ENCODE data around the gene MRPS11. TPM values are rescaled to one million over a fixed set of nuclear protein-coding genes. Genes with fewer than 3 reads are reported as not detected.

Gene MRPS11
- total and polyA plus RNA-seq, 2 of the 8 experiments (the other 6 are each of a cell fraction or from before 2014, with no cell fraction given): 41.4 to 59.2 TPM

- Histone ChIP-seq H3K27me3 (replicated peaks in 1 of 4; ENCODE audit: control insufficient read depth in 3 of 4, extremely low read depth in 1 of 4, insufficient read depth in 3 of 4, low read length in 3 of 4) (peaks cover 0 to 9% (median 4%) of the 10 kb centered on the region in 4 experiments; a peak in 4 of 7 replicates), H3K9ac (replicated peaks in 1 of 4; ENCODE audit: extremely low read depth in 1 of 4, low read depth in 3 of 4, low read length in 3 of 4) (no peak overlapping the region), H3K79me2 (ENCODE audit: control insufficient read depth in 1 of 2, insufficient read depth in 2 of 2, low read length in 2 of 2) (no peaks in the 10 kb centered on the region), H3K36me3 (ENCODE audit: control insufficient read depth in 2 of 4, insufficient read depth in 4 of 4, low read length in 3 of 4) (peaks cover 0 to 6% (median 2%) of the 10 kb centered on the region in 4 experiments; a peak in 5 of 8 replicates), H4K8ac (ENCODE audit: extremely low read depth, insufficient read depth, low read length) (no peak overlapping the region), H3K79me1 (ENCODE audit: low read depth, low read length) (no peaks in the 10 kb centered on the region), H2AFZ (ENCODE audit: low read length) (no peak overlapping the region), H3K56ac (replicated peaks; ENCODE audit: insufficient read length, low read depth, low read length) (no peak overlapping the region), H4K5ac (ENCODE audit: insufficient read length, low read depth, low read length) (no peak overlapping the region), H2AK5ac (ENCODE audit: low read depth, low read length) (no peak overlapping the region), H4K91ac (replicated peaks; ENCODE audit: insufficient read length, low read length) (no peak overlapping the region), H4K20me1 (replicated peaks in 1 of 2; ENCODE audit: control insufficient read depth in 1 of 2, insufficient read depth in 2 of 2, low read length in 2 of 2) (no peaks in the 10 kb centered on the region), H2BK12ac (ENCODE audit: low read depth, low read length) (no peak overlapping the region), H3K14ac (ENCODE audit: insufficient read length) (no peak overlapping the region), H3K4me1 (replicated peaks in 1 of 4; ENCODE audit: control insufficient read depth in 3 of 4, insufficient read depth in 4 of 4, low read length in 3 of 4) (no peaks in the 10 kb centered on the region; a peak in 1 of 7 replicates), H3K4ac (replicated peaks; ENCODE audit: insufficient read length, low read depth, low read length) (no peak overlapping the region), H3K23ac (ENCODE audit: insufficient read length) (no peak overlapping the region), H3K23me2 (ENCODE audit: low read depth, low read length) (0 out of 2 replicates have a peak, but pooled peaks cover 1% of the 10 kb centered on the region), H3K9me3 (ENCODE audit: insufficient read depth in 2 of 2, low read depth in 1 of 2, low read length in 1 of 2) (no peaks in the 10 kb centered on the region), H2BK120ac (replicated peaks; ENCODE audit: low read depth, low read length) (no peak overlapping the region), H2BK15ac (ENCODE audit: low read length) (no peak overlapping the region), H3K27ac (ENCODE audit: low read depth, low read length) (no peak overlapping the region), H2BK5ac (ENCODE audit: low read depth, low read length) (no peak overlapping the region), H3K4me2 (ENCODE audit: insufficient read depth in 1 of 2, low read depth in 2 of 2, low read length in 2 of 2) (no peak overlapping the region), H3K4me3 (ENCODE audit: extremely low read depth in 1 of 4, insufficient read depth in 2 of 4, low read depth in 3 of 4, low read length in 4 of 4) (no peak overlapping the region), H3K18ac (ENCODE audit: extremely low read depth, low read length) (no peak overlapping the region), H2BK20ac (ENCODE audit: low read length) (no peak overlapping the region)
- POLR2A ChIA-PET (ENCODE audit: partially characterized antibody): interaction anchor here (0.9 to 3.1 kb wide), 4 partner anchors 10 to 59 kb away, joined by 3 to 20 read pairs (median 4); partner anchors contain the start of genes MRPL46 and MRPS11
- DNase-seq (ENCODE audit: low read depth in 1 of 2, low spot score in 2 of 2): no peak
- TF ChIP-seq SP1 (IDR thresholded peaks at IDR 0.05; ENCODE audit: low read depth, low read length): no peak
- TF ChIP-seq RXRA (IDR thresholded peaks at IDR 0.05; ENCODE audit: insufficient read depth, low read depth, low read length): no peak
- TF ChIP-seq HDAC6 (IDR thresholded peaks at IDR 0.05; ENCODE audit: low read depth, low read length): no peak
- no peak for TF ChIP-seq SP2 (IDR thresholded peaks at IDR 0.05; ENCODE audit: low read length)
- TF ChIP-seq TCF12 (IDR thresholded peaks at IDR 0.05; ENCODE audit: low read depth, low read length): no peak
- TF ChIP-seq GABPA (IDR thresholded peaks at IDR 0.05; ENCODE audit: borderline replicate concordance, insufficient read depth, low read length): no peak
- no peak for TF ChIP-seq RFX5 (IDR thresholded peaks at IDR 0.05; ENCODE audit: borderline replicate concordance, low read depth, low read length)
- no peak for TF ChIP-seq PHF8 (conservative IDR thresholded peaks at IDR 0.05; ENCODE audit: low read depth, low read length)
- no peak for TF ChIP-seq TBP (IDR thresholded peaks at IDR 0.05; ENCODE audit: low read depth, low read length)
- no peak for TF ChIP-seq NANOG (IDR thresholded peaks at IDR 0.05; ENCODE audit: insufficient read depth, low read depth, low read length, poor library complexity, severe bottlenecking)
- no peak for TF ChIP-seq E2F6 (IDR thresholded peaks at IDR 0.05)
- no peak for FAIRE-seq
- WGBS, 2 experiments (ENCODE audit: extremely low coverage in 1 of 2, insufficient coverage in 1 of 2, insufficient read length in 1 of 2, insufficient replicate concordance in 2 of 2, low coverage in 1 of 2, low lambda C conversion rate in 2 of 2, missing lambda C conversion rate in 1 of 2): 100% methylated on average over 1 of the region's 1 CpG; no CpG with 5 or more reads in 1 of the 2 experiments
- CTCF ChIA-PET (ENCODE audit: partially characterized antibody): interaction anchor here (0.8 to 8.1 kb wide), 26 partner anchors 10 to 209 kb away, joined by 3 to 106 read pairs (median 5); partner anchors contain the start of genes MRPL46 and MRPS11
Measured at GRCh38 chr15:88454236-88454635, 13.3 kb upstream of the MRPS11 start.

Data from H1 (cell line).